Measurements from ENCODE around the gene IGFBP5. TPM values are rescaled to one million over a fixed set of nuclear protein-coding genes. Genes with fewer than 3 reads are reported as not detected.

IGFBP5 gene
- polyA plus RNA-seq, 1 experiment: 3,867 TPM

DNA sequence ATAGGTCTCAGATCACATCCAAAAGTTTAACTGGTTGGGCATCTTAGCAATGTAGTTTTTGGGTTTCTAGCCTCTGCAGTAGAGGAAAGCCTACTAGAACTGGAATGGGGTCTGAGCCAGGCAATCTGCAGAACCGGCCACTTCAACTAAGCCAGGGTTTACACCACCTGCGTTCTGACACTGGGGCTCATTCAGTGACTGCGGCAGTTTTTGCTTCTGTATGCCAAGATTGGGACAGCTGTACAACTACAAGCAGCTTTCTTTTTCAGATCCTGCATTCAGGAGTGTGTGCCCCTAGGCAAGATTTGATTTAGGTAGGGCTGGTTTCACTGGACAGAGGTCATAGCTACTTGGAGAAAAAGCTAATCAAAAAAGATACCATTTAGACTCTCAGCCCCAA is 43.7 kb upstream of the IGFBP5 start:
- no peaks in the 10 kb centered on the region for H3K27me3 ChIP-seq (ENCODE audit: control insufficient read depth, insufficient read depth, low read length)
- POLR2A ChIA-PET: no interaction called here
- TF ChIP-seq, protein P1, sequence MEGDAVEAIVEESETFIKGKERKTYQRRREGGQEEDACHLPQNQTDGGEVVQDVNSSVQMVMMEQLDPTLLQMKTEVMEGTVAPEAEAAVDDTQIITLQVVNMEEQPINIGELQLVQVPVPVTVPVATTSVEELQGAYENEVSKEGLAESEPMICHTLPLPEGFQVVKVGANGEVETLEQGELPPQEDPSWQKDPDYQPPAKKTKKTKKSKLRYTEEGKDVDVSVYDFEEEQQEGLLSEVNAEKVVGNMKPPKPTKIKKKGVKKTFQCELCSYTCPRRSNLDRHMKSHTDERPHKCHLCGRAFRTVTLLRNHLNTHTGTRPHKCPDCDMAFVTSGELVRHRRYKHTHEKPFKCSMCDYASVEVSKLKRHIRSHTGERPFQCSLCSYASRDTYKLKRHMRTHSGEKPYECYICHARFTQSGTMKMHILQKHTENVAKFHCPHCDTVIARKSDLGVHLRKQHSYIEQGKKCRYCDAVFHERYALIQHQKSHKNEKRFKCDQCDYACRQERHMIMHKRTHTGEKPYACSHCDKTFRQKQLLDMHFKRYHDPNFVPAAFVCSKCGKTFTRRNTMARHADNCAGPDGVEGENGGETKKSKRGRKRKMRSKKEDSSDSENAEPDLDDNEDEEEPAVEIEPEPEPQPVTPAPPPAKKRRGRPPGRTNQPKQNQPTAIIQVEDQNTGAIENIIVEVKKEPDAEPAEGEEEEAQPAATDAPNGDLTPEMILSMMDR (IDR thresholded peaks at IDR 0.05; ENCODE audit: low read depth, low read length): no peak
- no peak overlapping the region for H3K4me3 ChIP-seq (ENCODE audit: low read depth, low read length)
- no peaks in the 10 kb centered on the region for H3K9me3 ChIP-seq (ENCODE audit: control insufficient read depth, insufficient read depth, low read length)
- no peak overlapping the region for H3K27ac ChIP-seq (ENCODE audit: low read depth, low read length)
- CTCF ChIA-PET: interaction anchor here (0.6 to 1.3 kb wide), 3 partner anchors 41 to 974 kb away, joined by 3 to 4 read pairs (median 4); partner anchors contain the start of gene IGFBP5
- DNase-seq (ENCODE audit: low read depth, low spot score): no peak

DNA sequence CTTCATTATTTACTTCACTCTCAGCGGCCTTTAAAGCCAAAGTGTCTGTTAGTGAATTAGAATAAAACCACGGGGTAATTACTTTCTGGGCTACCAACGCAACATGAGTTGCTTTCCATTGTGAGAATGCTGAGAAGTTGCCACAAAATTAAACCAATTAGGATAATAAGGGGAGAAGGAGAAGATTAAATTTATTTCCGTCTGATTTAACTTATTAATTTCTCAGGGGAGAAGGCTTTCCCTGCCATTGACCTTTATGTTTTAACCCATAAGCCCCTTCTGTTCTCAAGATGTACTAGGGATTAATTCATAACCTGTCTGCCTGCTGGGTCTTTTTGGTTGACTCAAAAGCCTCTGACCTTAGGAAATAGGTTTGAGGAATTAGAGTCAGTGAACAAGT is 42.3 kb upstream of the IGFBP5 start:
- Histone ChIP-seq H3K27ac (ENCODE audit: low read depth, low read length) (no peak overlapping the region), H3K9me3 (ENCODE audit: control insufficient read depth, insufficient read depth, low read length) (no peaks in the 10 kb centered on the region), H3K4me3 (ENCODE audit: low read depth, low read length) (no peak overlapping the region), H3K27me3 (ENCODE audit: control insufficient read depth, insufficient read depth, low read length) (no peaks in the 10 kb centered on the region)
- ChIA-PET POLR2A (no interaction called here), CTCF (no interaction called here)
- no peak for DNase-seq (ENCODE audit: low read depth, low spot score)
- TF ChIP-seq, protein P1 (IDR thresholded peaks at IDR 0.05; ENCODE audit: low read depth, low read length): no peak

DNA sequence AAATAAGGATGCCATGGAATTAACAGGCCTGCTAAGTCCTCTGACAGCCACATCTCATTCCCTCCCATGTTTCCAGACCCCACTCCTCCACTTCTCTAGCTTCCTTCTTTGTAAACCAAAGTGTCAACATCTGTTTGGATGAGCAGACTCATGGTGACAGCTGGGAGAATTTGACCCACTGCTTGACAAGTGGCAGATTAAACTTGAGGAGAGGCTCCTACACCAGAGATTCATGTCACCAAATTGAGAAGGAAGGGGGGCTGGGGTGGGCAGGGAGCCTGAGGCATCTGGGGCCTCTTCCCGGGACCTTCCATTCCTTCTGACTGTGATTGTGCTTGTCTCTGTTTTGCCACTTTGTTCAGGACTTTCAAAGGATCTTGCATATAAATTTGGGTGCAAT is 41.0 kb upstream of the IGFBP5 start:
- no peak for DNase-seq (ENCODE audit: low read depth, low spot score)
- CTCF ChIA-PET: interaction anchor here (1.1 kb wide), 1 partner anchor 208 kb away, joined by 3 read pairs; no protein-coding TSS in a partner anchor
- TF ChIP-seq, protein P1 (IDR thresholded peaks at IDR 0.05; ENCODE audit: low read depth, low read length): no peak

DNA sequence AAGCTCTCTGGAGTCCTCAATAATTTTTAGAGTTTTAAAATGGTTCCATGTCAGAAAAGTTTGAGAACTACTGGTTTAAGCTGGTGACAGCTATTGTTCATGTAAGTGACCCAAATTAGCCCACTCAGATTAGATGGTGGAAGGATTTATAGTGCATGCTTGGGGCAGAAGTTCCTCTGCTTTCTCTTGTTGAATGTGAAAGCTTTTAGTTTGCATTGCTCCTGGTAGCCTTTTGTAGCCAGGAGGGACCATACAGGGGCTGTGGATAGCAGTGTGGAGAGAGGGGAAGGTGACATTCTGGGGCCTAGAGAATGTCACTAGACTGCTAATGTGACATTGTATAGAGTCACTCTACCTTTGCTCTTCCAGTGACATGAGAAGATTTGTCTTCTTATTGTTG is 40.3 kb upstream of the IGFBP5 start:
- no peak overlapping the region for H3K27ac ChIP-seq (ENCODE audit: low read depth, low read length)
- POLR2A ChIA-PET: interaction anchor here (0.6 to 0.7 kb wide), 2 partner anchors 20 to 775 kb away, joined by 3 read pairs; no protein-coding TSS in a partner anchor
- CTCF ChIA-PET: interaction anchor here (1.1 kb wide), 1 partner anchor 209 kb away, joined by 3 read pairs; no protein-coding TSS in a partner anchor

More for the DNA sequence above, 41.0 kb upstream of the IGFBP5 start:
- no peaks in the 10 kb centered on the region for H3K9me3 ChIP-seq (ENCODE audit: control insufficient read depth, insufficient read depth, low read length)
- POLR2A ChIA-PET: no interaction called here
- peaks cover 2% of the 10 kb centered on the region for H3K27me3 ChIP-seq (ENCODE audit: control insufficient read depth, insufficient read depth, low read length)
- no peak overlapping the region for H3K27ac ChIP-seq (ENCODE audit: low read depth, low read length)
- H3K4me3 ChIP-seq (ENCODE audit: low read depth, low read length): no peak overlapping the region

GRCh38 chr2:216735086-216735485 is 39.7 kb upstream of the IGFBP5 start:
- no peak overlapping the region for H3K4me3 ChIP-seq (ENCODE audit: low read depth, low read length)
- POLR2A ChIA-PET: interaction anchor here (0.6 to 0.8 kb wide), 3 partner anchors 20 to 776 kb away, joined by 3 read pairs; no protein-coding TSS in a partner anchor
- H3K27me3 ChIP-seq (ENCODE audit: control insufficient read depth, insufficient read depth, low read length): peaks cover 9% of the 10 kb centered on the region
- H3K9me3 ChIP-seq (ENCODE audit: control insufficient read depth, insufficient read depth, low read length): no peaks in the 10 kb centered on the region
- CTCF ChIA-PET: interaction anchor here (1.1 kb wide), 1 partner anchor 209 kb away, joined by 3 read pairs; no protein-coding TSS in a partner anchor
- peak overlapping the region; percentile 50 for H3K27ac ChIP-seq (ENCODE audit: low read depth, low read length)
- peak; percentile 42 for DNase-seq (ENCODE audit: low read depth, low spot score)
- TF ChIP-seq, protein P1 (IDR thresholded peaks at IDR 0.05; ENCODE audit: low read depth, low read length): no peak

More for the DNA sequence above, 40.3 kb upstream of the IGFBP5 start:
- Histone ChIP-seq H3K4me3 (ENCODE audit: low read depth, low read length) (no peak overlapping the region), H3K27me3 (ENCODE audit: control insufficient read depth, insufficient read depth, low read length) (peaks cover 6% of the 10 kb centered on the region), H3K9me3 (ENCODE audit: control insufficient read depth, insufficient read depth, low read length) (no peaks in the 10 kb centered on the region)
- TF ChIP-seq, protein P1 (IDR thresholded peaks at IDR 0.05; ENCODE audit: low read depth, low read length): no peak
- DNase-seq (ENCODE audit: low read depth, low spot score): no peak
